HEK293 (cell line): ENCODE data around the gene WDR47.

Source experiments
- CTCF ChIA-PET: fragments of 350-600 bp; formaldehyde crosslinking; extraction: SDS; loops from one replicate; lab custom pipeline; 2021; ENCODE audit warnings: antibody characterized with exemption; lab: Yijun Ruan, JAX
- POLR2A ChIA-PET: fragments of 300-600 bp; formaldehyde crosslinking; extraction: SDS; loops from one replicate; lab custom pipeline; 2020; ENCODE audit warnings: antibody characterized with exemption, inconsistent platforms; lab: Yijun Ruan, JAX
- H3K27ac ChIP-seq: fragments of 200-500 bp; sonication (Bioruptor generic); 2 replicates; pipeline ENCODE4 v1.5.1; 2014; ENCODE audit warnings: low read depth, low read length, control low read depth, inconsistent platforms; ENCODE audit errors: extremely low read depth
- H3K36me3 ChIP-seq, 2 experiments: fragments of 200-500 bp in 1 of 2; sonication (Bioruptor generic) in 1 of 2; 1 replicate in 1 of 2; 2 replicates in 1 of 2; pipeline ENCODE4 v1.5.1; 2014 to 2017; ENCODE audit warnings: inconsistent platforms in 2 of 2, low read length in 2 of 2; ENCODE audit not compliant: control insufficient read depth in 2 of 2, insufficient read depth in 1 of 2
- H3K4me1 ChIP-seq: fragments of 200-500 bp; sonication (Bioruptor generic); 2 replicates; pipeline ENCODE4 v1.5.1; 2014; ENCODE audit warnings: mild to moderate bottlenecking, low read length, inconsistent platforms; ENCODE audit not compliant: control insufficient read depth, insufficient read depth
- H3K4me3 ChIP-seq: 2 replicates; pipeline ENCODE4 v1.5.1; 2011; ENCODE audit warnings: low read depth, mild to moderate bottlenecking, control low read depth, low read length, moderate library complexity
- H3K9me3 ChIP-seq: fragments of 200-500 bp; sonication (Bioruptor generic); 2 replicates; pipeline ENCODE4 v1.5.1; 2014; ENCODE audit warnings: low read depth, low read length, inconsistent platforms; ENCODE audit not compliant: control insufficient read depth, insufficient read depth
- EGR2 ChIP-seq: fragments of 450-650 bp; formaldehyde crosslinking; IDR thresholded peaks from 2 replicates; pipeline ENCODE4 v1.5.1; 2016; ENCODE audit warnings: low read depth, missing biosample characterization, missing genetic modification characterization
- HOXD13 ChIP-seq: sonication (generic); formaldehyde crosslinking; IDR thresholded peaks from 2 replicates; pipeline ENCODE4 v1.8.0; 2022; ENCODE audit warnings: missing genetic modification reagents, borderline replicate concordance
- MZF1 ChIP-seq: fragments of 450-650 bp; formaldehyde crosslinking; IDR thresholded peaks from 2 replicates; pipeline ENCODE4 v1.5.1; 2017; ENCODE audit warnings: missing biosample characterization, missing genetic modification characterization, borderline replicate concordance
- OSR2 ChIP-seq: fragments of 450-650 bp; formaldehyde crosslinking; IDR thresholded peaks from 2 replicates; pipeline ENCODE4 v1.5.1; 2016; ENCODE audit warnings: missing biosample characterization, missing genetic modification characterization
- SALL2 ChIP-seq: fragments of 450-650 bp; formaldehyde crosslinking; IDR thresholded peaks from 2 replicates; pipeline ENCODE4 v1.5.0; 2017; ENCODE audit warnings: missing biosample characterization, mild to moderate bottlenecking, missing genetic modification characterization, borderline replicate concordance
- SP7 ChIP-seq: fragments of 450-650 bp; formaldehyde crosslinking; IDR thresholded peaks from 2 replicates; pipeline ENCODE4 v1.5.1; 2016; ENCODE audit warnings: missing biosample characterization, missing genetic modification characterization
- ZNF140 ChIP-seq: fragments of 450-650 bp; formaldehyde crosslinking; IDR thresholded peaks from 2 replicates; pipeline ENCODE4 v1.5.1; 2016; ENCODE audit warnings: missing biosample characterization, missing genetic modification characterization
- ZNF2 ChIP-seq: fragments of 450-650 bp; formaldehyde crosslinking; IDR thresholded peaks from 2 replicates; pipeline ENCODE4 v1.5.1; 2016; ENCODE audit warnings: missing biosample characterization, missing genetic modification characterization
- ZNF221 ChIP-seq: fragments of 450-650 bp; formaldehyde crosslinking; IDR thresholded peaks from 2 replicates; pipeline ENCODE4 v1.5.1; 2017; ENCODE audit warnings: missing biosample characterization, missing genetic modification characterization, borderline replicate concordance
- ZNF24 ChIP-seq: fragments of 450-650 bp; formaldehyde crosslinking; IDR thresholded peaks from 2 replicates; pipeline ENCODE4 v1.5.1; 2016; ENCODE audit warnings: missing biosample characterization, missing genetic modification characterization
- ZNF266 ChIP-seq: fragments of 450-650 bp; formaldehyde crosslinking; IDR thresholded peaks from 2 replicates; pipeline ENCODE4 v1.5.1; 2016; ENCODE audit warnings: missing biosample characterization, missing genetic modification characterization, low read depth
- ZNF311 ChIP-seq: fragments of 450-650 bp; formaldehyde crosslinking; IDR thresholded peaks from 2 replicates; pipeline ENCODE4 v1.5.1; 2017; ENCODE audit warnings: missing biosample characterization, missing genetic modification characterization, borderline replicate concordance
- ZNF350 ChIP-seq: fragments of 450-650 bp; formaldehyde crosslinking; IDR thresholded peaks from 2 replicates; pipeline ENCODE4 v1.5.0; 2017; ENCODE audit warnings: missing biosample characterization, mild to moderate bottlenecking, missing genetic modification characterization
- ZNF366 ChIP-seq: fragments of 450-650 bp; formaldehyde crosslinking; conservative IDR thresholded peaks from 2 replicates; pipeline ENCODE4 v1.5.1; 2016; ENCODE audit warnings: missing biosample characterization, missing genetic modification characterization
- ZNF488 ChIP-seq: fragments of 450-650 bp; formaldehyde crosslinking; IDR thresholded peaks from 2 replicates; pipeline ENCODE4 v1.5.1; 2016; ENCODE audit warnings: missing biosample characterization, missing genetic modification characterization
- ZNF501 ChIP-seq: fragments of 450-650 bp; formaldehyde crosslinking; IDR thresholded peaks from 2 replicates; pipeline ENCODE4 v1.5.1; 2016; ENCODE audit warnings: missing biosample characterization, missing genetic modification characterization
- ZNF513 ChIP-seq: fragments of 450-650 bp; IDR thresholded peaks from 2 replicates; pipeline ENCODE4 v1.5.1; 2018; ENCODE audit warnings: missing biosample characterization, missing genetic modification characterization
- ZNF558 ChIP-seq: fragments of 450-650 bp; formaldehyde crosslinking; IDR thresholded peaks from 2 replicates; pipeline ENCODE4 v1.5.1; 2016; ENCODE audit warnings: missing biosample characterization, missing genetic modification characterization
- ZNF571 ChIP-seq: fragments of 450-650 bp; formaldehyde crosslinking; IDR thresholded peaks from 2 replicates; pipeline ENCODE4 v1.5.0; 2017; ENCODE audit warnings: missing biosample characterization, missing genetic modification characterization
- ZNF585B ChIP-seq: fragments of 450-650 bp; formaldehyde crosslinking; IDR thresholded peaks from 2 replicates; pipeline ENCODE4 v1.5.1; 2016; ENCODE audit warnings: missing biosample characterization, missing genetic modification characterization
- ZNF621 ChIP-seq: fragments of 450-650 bp; formaldehyde crosslinking; IDR thresholded peaks from 2 replicates; pipeline ENCODE4 v1.5.1; 2017; ENCODE audit warnings: missing biosample characterization, missing genetic modification characterization
- ZNF645 ChIP-seq: fragments of 450-650 bp; formaldehyde crosslinking; IDR thresholded peaks from 2 replicates; pipeline ENCODE4; 2016; ENCODE audit warnings: missing biosample characterization, missing genetic modification characterization
- ZNF664 ChIP-seq: fragments of 450-650 bp; formaldehyde crosslinking; IDR thresholded peaks from 2 replicates; pipeline ENCODE4 v1.5.1; 2016; ENCODE audit warnings: missing biosample characterization, missing genetic modification characterization
- ZNF670 ChIP-seq: fragments of 450-650 bp; formaldehyde crosslinking; IDR thresholded peaks from 2 replicates; pipeline ENCODE4 v1.5.1; 2016; ENCODE audit warnings: missing biosample characterization, missing genetic modification characterization, low read depth

WDR47 gene

GRCh38 chr1:109083501-109083900 lies 41.6 kb upstream of the WDR47 start (continued):
- no peak for TF ChIP-seq SALL2 (tag by site-specific recombination)

GRCh38 chr1:109080441-109081082 lies 38.7 kb upstream of the WDR47 start:
- H3K9me3 ChIP-seq = no peaks in the 10 kb centered on the region
- no peaks in the 10 kb centered on the region for H3K36me3 ChIP-seq
- H3K4me3 ChIP-seq = no peak overlapping the region
- TF ChIP-seq SP7 (tag by site-specific recombination) = no peak
- no peak for TF ChIP-seq EGR2 (tag by site-specific recombination)
- no peak for TF ChIP-seq ZNF670
- TF ChIP-seq ZNF513 (tag by site-specific recombination) = no peak
- no peak for TF ChIP-seq ZNF350
- TF ChIP-seq ZNF366 (tag by site-specific recombination) = no peak
- TF ChIP-seq ZNF621 (tag by site-specific recombination) = no peak
- TF ChIP-seq ZNF585B (tag by site-specific recombination) = no peak
- TF ChIP-seq ZNF558 = no peak
- no peak overlapping the region for H3K27ac ChIP-seq
- POLR2A ChIA-PET = no interaction called here
- CTCF ChIA-PET = interaction anchor here (1.4 kb wide), 1 partner anchor 31 kb away, joined by 3 read pairs; no protein-coding TSS in a partner anchor
- H3K4me1 ChIP-seq = no peaks in the 10 kb centered on the region

- no peak for TF ChIP-seq ZNF2 (tag by site-specific recombination)
- no peak for TF ChIP-seq ZNF645 (tag by site-specific recombination)
- TF ChIP-seq ZNF266 (tag by site-specific recombination) = no peak
- no peak for TF ChIP-seq ZNF311 (tag by site-specific recombination)
- TF ChIP-seq ZNF221 (tag by site-specific recombination) = no peak
- no peak for TF ChIP-seq ZNF24 (tag by site-specific recombination)
- TF ChIP-seq OSR2 = no peak
- no peak for TF ChIP-seq ZNF571 (tag by site-specific recombination)
- no peaks in the 10 kb centered on the region for H3K9me3 ChIP-seq
- H3K27ac ChIP-seq = no peak overlapping the region
- ChIA-PET POLR2A (no interaction called here), CTCF (interaction anchor here (1.4 kb wide), 1 partner anchor 32 kb away, joined by 3 read pairs; no protein-coding TSS in a partner anchor)
- no peaks in the 10 kb centered on the region for H3K36me3 ChIP-seq
- H3K4me1 ChIP-seq = no peaks in the 10 kb centered on the region
- no peak overlapping the region for H3K4me3 ChIP-seq
These were observed 37.3 kb upstream of the WDR47 start for GRCh38 chr1:109079240-109079622.

GRCh38 chr1:109078317-109078716 lies 36.4 kb upstream of the WDR47 start:
- H3K27ac ChIP-seq = no peak overlapping the region
- no peaks in the 10 kb centered on the region for H3K4me1 ChIP-seq
- H3K36me3 ChIP-seq = peaks cover 0 to 6% of the 10 kb centered on the region in 2 experiments; a peak in 1 of 3 replicates
- POLR2A ChIA-PET = interaction anchor here (0.7 to 1.1 kb wide), 2 partner anchors 22 to 383 kb away, joined by 3 to 7 read pairs; no protein-coding TSS in a partner anchor
- CTCF ChIA-PET = interaction anchor here (1.0 kb wide), 1 partner anchor 35 kb away, joined by 3 read pairs; a partner anchor contains a TSS
- no peak overlapping the region for H3K4me3 ChIP-seq
- TF ChIP-seq HOXD13 (CRISPR knock-in tag) (no peak), ZNF664 (tag by site-specific recombination) (no peak), ZNF501 (tag by site-specific recombination) (no peak), ZNF488 (tag by site-specific recombination) (no peak), ZNF140 (tag by site-specific recombination) (no peak), MZF1 (tag by site-specific recombination) (no peak)
- no peaks in the 10 kb centered on the region for H3K9me3 ChIP-seq
